Common myeloid progenitor, CD34-positive (primary cell): Measurements from ENCODE around the gene PFN3.

ENCODE experiments used
- CTCF ChIA-PET: fragments of 350-600 bp; sonication (Branson Sonifier 250); formaldehyde crosslinking; loops from one replicate; lab custom pipeline; 2021; ENCODE audit warnings: antibody characterized with exemption; lab: Charles Lee
- POLR2A ChIA-PET: fragments of 350-600 bp; sonication (Branson Sonifier 250); formaldehyde crosslinking; loops from one replicate; lab custom pipeline; 2021; ENCODE audit warnings: antibody characterized with exemption; lab: Charles Lee
- DNase-seq, 3 donors: peaks; one replicate each; pipeline versions ENCODE4 v3.0.0 to v3.0.0-alpha.2; 2013
- H3K27ac ChIP-seq, 2 experiments: 1 replicate in 1 of 2; 2 replicates in 1 of 2; pipeline ENCODE4 v1.7.0; 2013; ENCODE audit warnings: inconsistent platforms in 2 of 2, low read length in 2 of 2, mild to moderate bottlenecking in 2 of 2, low read depth in 1 of 2, moderate library complexity in 1 of 2; ENCODE audit not compliant: severe bottlenecking in 2 of 2, insufficient read depth in 1 of 2, poor library complexity in 1 of 2
- H3K27me3 ChIP-seq, 5 experiments: replicated peaks in 2 of 5; 1 replicate in 3 of 5; 2 replicates in 2 of 5; pipeline versions ENCODE4 v1.6.1 to v1.7.0; 2013; ENCODE audit warnings: low read length in 4 of 5, mild to moderate bottlenecking in 2 of 5, moderate library complexity in 2 of 5, inconsistent platforms in 1 of 5; ENCODE audit not compliant: insufficient read depth in 5 of 5, control insufficient read depth in 4 of 5
- H3K36me3 ChIP-seq, 4 experiments: 1 replicate in 2 of 4; 2 replicates in 2 of 4; pipeline versions ENCODE4 v1.6.1 to v1.7.0; 2013; ENCODE audit warnings: low read length in 3 of 4, control low read depth in 1 of 4, mild to moderate bottlenecking in 1 of 4; ENCODE audit not compliant: control insufficient read depth in 4 of 4, insufficient read depth in 4 of 4
- H3K4me1 ChIP-seq, 4 experiments: 1 replicate in 3 of 4; 2 replicates in 1 of 4; pipeline versions ENCODE4 v1.6.1 to v1.7.1; 2013; ENCODE audit warnings: low read length in 3 of 4, mild to moderate bottlenecking in 3 of 4, control low read depth in 1 of 4, inconsistent platforms in 1 of 4, moderate library complexity in 1 of 4; ENCODE audit not compliant: control insufficient read depth in 4 of 4, insufficient read depth in 4 of 4; ENCODE audit errors: control extremely low read depth in 1 of 4
- H3K4me3 ChIP-seq, 7 experiments: 1 replicate in 4 of 7; 2 replicates in 3 of 7; pipeline versions ENCODE4 v1.5.1 to v1.7.0; 2013; ENCODE audit warnings: mild to moderate bottlenecking in 7 of 7, low read length in 6 of 7, moderate library complexity in 6 of 7, inconsistent platforms in 2 of 7, low read depth in 2 of 7, control low read depth in 1 of 7; ENCODE audit not compliant: insufficient read depth in 4 of 7, control insufficient read depth in 1 of 7; ENCODE audit errors: extremely low read depth in 1 of 7
- H3K9me3 ChIP-seq, 5 experiments: 1 replicate in 4 of 5; 2 replicates in 1 of 5; pipeline versions ENCODE4 v1.6.1 to v1.7.1; 2013; ENCODE audit warnings: low read length in 4 of 5, mild to moderate bottlenecking in 2 of 5, inconsistent platforms in 1 of 5, low read depth in 1 of 5, moderate library complexity in 1 of 5; ENCODE audit not compliant: control insufficient read depth in 4 of 5, insufficient read depth in 2 of 5; ENCODE audit errors: control extremely low read depth in 1 of 5
- WGBS: methylation state at CpG from one replicate; pipeline ENCODE4 v1.1.5; 2013; ENCODE audit not compliant: insufficient coverage; 5-methylcytosine and 5-hydroxymethylcytosine counted together

PFN3 gene

DNA sequence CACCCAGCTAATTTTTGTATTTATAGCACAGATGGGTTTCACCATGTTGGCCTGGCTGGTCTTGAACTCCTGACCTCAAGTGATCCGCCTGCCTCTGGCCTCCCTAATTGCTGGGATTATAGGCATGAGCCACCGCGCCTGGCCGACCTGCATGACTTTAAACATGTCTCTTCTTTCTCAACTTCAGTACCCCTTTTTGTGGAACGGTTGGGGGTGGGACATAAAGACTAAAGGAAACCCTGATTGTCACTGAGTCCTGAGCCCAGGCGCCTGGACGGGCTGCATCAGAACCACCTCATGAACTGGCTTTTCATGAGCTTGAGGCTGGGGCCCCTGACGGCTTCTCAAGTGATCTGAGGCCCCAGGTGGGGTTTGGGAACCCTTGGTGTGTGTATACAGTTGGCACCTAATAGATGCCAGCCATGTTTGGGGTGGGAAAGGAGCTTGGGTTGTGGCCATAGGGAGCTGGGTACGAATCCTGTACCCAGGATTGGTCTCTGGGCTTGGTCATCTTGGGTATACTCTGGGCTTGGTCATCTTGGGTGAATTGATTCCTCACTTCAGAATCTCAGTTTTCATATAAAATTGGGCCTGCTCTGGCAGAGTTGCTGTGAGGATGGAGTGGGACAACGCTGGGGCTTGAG is 28.2 kb upstream of the PFN3 start:
- Histone ChIP-seq H3K4me3 (peak overlapping the region in 5 of 7 experiments; percentile 28 to 89 (median 82)), H3K27ac (peak overlapping the region; percentile 65 to 92), H3K36me3 (peaks cover 0 to 41% (median 22%) of the 10 kb centered on the region in 4 experiments), H3K9me3 (no peaks in the 10 kb centered on the region), H3K27me3 (no peaks in the 10 kb centered on the region), H3K4me1 (peaks cover 14 to 76% (median 70%) of the 10 kb centered on the region in 4 experiments)
- ChIA-PET CTCF (interaction anchor here (1.1 to 23.4 kb wide), 6 partner anchors 9 to 110 kb away, joined by 3 to 387 read pairs (median 14); partner anchors contain the start of genes F12, PFN3 and PRR7), POLR2A (interaction anchor here (0.9 to 3.9 kb wide), 3 partner anchors 11 to 25 kb away, joined by 4 to 19 read pairs (median 8); no protein-coding TSS in a partner anchor)
- 62% methylated on average over 5 of the region's 10 CpGs for WGBS
- no peak for DNase-seq

DNA sequence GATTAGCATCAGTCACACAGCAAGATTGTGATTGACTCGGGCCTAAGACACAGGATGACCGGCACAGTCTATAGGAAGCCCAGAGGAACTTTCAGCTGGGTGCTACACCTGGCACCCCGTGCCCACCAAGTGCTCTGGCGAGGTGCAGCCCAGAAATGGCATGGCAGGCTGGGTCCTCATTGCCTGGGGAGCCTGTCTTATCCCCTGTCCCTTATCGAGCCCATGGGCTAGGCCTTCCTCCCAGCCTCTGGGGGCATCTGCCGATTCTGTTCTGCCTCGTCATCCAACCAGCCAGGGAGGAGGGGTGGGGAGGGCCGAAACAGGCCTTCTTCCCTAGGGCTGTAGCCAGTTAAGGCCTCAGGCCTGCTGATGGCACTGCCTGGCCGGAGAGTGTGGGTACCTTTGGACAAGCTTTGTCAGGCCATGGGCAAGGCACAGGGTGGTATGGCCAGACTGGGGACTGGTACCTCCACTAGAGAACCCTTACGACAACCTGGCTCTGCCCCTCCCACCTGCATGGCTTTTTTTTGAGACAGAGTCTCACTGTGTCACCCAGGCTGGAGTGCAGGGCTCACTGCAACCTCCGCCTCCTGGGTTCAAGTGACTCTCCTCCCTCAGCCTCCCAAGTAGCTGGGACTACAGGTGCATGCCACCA is 27.6 kb upstream of the PFN3 start:
- H3K4me1 ChIP-seq = peaks cover 14 to 75% (median 70%) of the 10 kb centered on the region in 4 experiments
- no peaks in the 10 kb centered on the region for H3K9me3 ChIP-seq
- H3K27ac ChIP-seq = peak overlapping the region; percentile 65 to 92
- peak; percentile 42 to 72 (median 64) for DNase-seq
- H3K27me3 ChIP-seq = no peaks in the 10 kb centered on the region
- 25% methylated on average over 11 of the region's 11 CpGs for WGBS
- H3K36me3 ChIP-seq = peaks cover 0 to 35% (median 16%) of the 10 kb centered on the region in 4 experiments
- CTCF ChIA-PET = interaction anchor here (1.0 to 23.4 kb wide), 7 partner anchors 9 to 108 kb away, joined by 3 to 387 read pairs (median 7); partner anchors contain the start of genes F12, LMAN2, PFN3 and PRR7
- POLR2A ChIA-PET = interaction anchor here (3.9 kb wide), 1 partner anchor 24 kb away, joined by 19 read pairs; no protein-coding TSS in a partner anchor
- H3K4me3 ChIP-seq = peak overlapping the region in 6 of 7 experiments; percentile 61 to 89 (median 80)

DNA sequence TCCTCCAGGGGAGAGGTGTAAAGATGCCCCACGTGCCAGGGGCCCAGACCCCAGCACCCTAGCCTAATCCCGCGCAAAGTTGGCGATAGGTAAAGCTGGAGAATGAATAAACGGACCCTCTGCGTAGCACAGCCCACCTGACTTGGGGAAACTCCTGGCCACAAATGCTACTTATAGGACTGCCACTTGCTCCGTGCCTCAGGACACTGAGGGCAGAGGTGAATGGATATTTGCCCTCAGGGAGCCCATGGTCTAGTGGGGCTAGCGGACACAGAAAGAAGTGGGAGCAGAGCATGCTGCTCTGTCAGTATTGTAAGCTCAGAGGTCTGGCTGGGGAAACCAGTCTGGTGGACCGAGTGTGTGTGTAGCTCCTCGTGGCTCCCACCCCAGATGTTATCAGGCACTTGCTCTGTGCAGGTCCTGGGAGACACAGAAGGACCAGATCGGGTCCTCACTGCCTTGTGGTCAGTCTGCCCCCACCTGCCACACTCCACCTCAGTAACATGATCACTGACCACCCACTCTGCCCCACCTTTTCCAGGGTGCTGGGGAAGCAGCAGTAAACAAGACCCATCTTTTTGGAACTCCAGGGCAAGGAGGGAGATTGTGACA is 26.9 kb upstream of the PFN3 start:
- H3K27ac ChIP-seq = peak overlapping the region; percentile 65 to 92
- H3K4me3 ChIP-seq = peak overlapping the region; percentile 58 to 89 (median 79)
- WGBS = under 1% methylated on average over 9 of the region's 11 CpGs
- peaks cover 14 to 67% (median 63%) of the 10 kb centered on the region in 4 experiments for H3K4me1 ChIP-seq
- H3K36me3 ChIP-seq = peaks cover 0 to 27% (median 8%) of the 10 kb centered on the region in 4 experiments
- ChIA-PET CTCF (interaction anchor here (1.0 to 23.4 kb wide), 6 partner anchors 10 to 75 kb away, joined by 3 to 387 read pairs (median 14); partner anchors contain the start of genes F12, LMAN2, PFN3 and PRR7), POLR2A (interaction anchor here (0.6 to 3.9 kb wide), 3 partner anchors 13 to 24 kb away, joined by 3 to 19 read pairs (median 3); no protein-coding TSS in a partner anchor)
- no peak for DNase-seq
- H3K27me3 ChIP-seq = no peaks in the 10 kb centered on the region
- no peaks in the 10 kb centered on the region for H3K9me3 ChIP-seq

DNA sequence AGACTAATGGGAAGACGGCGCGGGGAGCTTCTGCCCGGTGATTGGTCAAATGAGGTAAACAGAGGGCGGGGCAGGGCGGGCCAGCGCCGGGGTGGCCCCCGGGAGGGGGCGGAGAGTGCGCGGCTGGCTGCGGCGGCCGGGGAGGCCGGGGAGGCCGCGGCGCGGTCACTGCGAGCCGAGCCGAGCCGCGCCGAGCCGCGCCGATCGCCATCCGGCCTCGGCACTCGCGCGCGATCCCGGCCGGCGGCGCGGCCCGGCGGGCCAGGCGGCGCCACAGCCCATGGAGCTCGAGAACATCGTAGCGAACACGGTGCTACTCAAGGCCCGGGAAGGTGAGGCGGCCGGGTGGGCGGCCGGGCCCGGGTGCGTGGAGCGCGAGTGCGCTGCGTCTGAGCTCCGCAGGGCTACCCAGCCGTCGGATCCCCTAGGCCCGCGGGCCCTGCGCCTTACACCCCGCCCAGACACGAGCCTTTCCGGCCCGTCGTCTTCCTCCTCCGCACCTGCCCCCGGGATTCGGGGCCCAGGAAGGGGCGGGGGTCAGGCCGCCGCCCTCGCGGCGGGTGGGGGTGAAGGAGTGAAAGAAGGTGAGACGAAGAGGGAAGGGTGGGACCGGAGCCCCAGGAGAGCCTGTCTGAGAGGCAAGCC is 26.2 kb upstream of the PFN3 start, which contains the start of gene GRK6:
TSS of gene GRK6 (plus strand) at position 111 of the 645 bp plus-strand sequence. CDS start at position 281, 170 bp downstream.
- WGBS = under 1% methylated on average over 62 of the region's 82 CpGs
- Histone ChIP-seq H3K4me3 (peak within 1 kb of the TSS; percentile 61 to 89 (median 79)), H3K9me3 (no peaks in the 10 kb centered on the region), H3K4me1 (peaks cover 13 to 61% (median 57%) of the 10 kb centered on the region in 4 experiments), H3K27me3 (no peaks in the 10 kb centered on the region), H3K36me3 (peaks cover 0 to 21% (median 4%) of the 10 kb centered on the region in 4 experiments), H3K27ac (peak within 1 kb of the TSS; percentile 68 to 92)
- DNase-seq = peak in 2 of 3 donors; percentile 58 to 70
- CTCF ChIA-PET = interaction anchor here (1.0 to 23.4 kb wide), 6 partner anchors 11 to 74 kb away, joined by 3 to 387 read pairs (median 14); partner anchors contain the start of genes F12, LMAN2, PFN3 and PRR7
- POLR2A ChIA-PET = interaction anchor here (0.6 to 3.9 kb wide), 5 partner anchors 9 to 23 kb away, joined by 3 to 19 read pairs (median 3); no protein-coding TSS in a partner anchor

DNA sequence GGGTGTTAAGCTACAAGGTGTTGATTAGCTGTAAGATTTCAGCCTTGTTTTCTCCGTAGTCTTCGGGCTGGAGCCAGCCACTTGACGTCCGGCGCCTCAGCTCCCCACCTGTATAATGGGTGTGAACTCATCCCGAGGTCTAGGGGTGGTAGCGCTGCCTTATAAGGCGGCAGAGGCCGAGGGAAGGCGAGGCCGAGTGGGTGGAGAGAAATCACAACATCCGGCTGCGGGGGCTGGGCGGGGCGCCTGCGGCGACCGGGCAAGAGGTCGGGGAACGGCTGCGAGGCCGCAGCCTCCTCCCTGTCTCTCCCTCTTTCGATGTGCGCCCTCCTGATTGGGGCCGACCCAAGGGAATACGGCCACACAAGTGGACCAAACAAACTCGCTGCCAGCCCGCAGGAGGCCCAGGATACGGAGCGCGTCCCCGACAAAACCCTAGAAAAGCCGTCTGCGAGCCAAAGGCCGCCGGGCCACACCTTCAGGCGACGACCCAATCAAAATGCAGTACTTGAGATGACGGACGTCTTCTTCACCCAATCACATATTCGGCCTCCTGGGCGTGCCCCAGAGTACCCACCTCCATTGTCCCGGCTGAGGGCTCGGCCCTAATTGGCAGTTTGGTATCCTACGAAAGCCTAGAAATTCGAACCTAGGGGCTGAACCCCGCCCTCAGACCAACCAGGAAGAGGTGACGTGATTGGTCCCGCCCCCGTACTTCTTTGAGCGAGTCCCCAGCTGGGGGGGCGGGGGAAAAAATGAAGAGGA is 25.5 kb upstream of the PFN3 start:
- Histone ChIP-seq H3K4me1 (peaks cover 13 to 54% (median 50%) of the 10 kb centered on the region in 4 experiments), H3K36me3 (peaks cover 0 to 14% (median 4%) of the 10 kb centered on the region in 4 experiments), H3K4me3 (peak overlapping the region; percentile 59 to 79 (median 71)), H3K9me3 (no peaks in the 10 kb centered on the region), H3K27me3 (no peaks in the 10 kb centered on the region), H3K27ac (peak overlapping the region; percentile 68 to 87)
- WGBS = 0% methylated on average over 26 of the region's 52 CpGs
- POLR2A ChIA-PET = interaction anchor here (0.6 to 3.9 kb wide), 6 partner anchors 8 to 23 kb away, joined by 3 to 19 read pairs (median 3); no protein-coding TSS in a partner anchor
- CTCF ChIA-PET = interaction anchor here (0.7 to 23.4 kb wide), 5 partner anchors 18 to 120 kb away, joined by 3 to 387 read pairs (median 22); partner anchors contain the start of genes F12, LMAN2, PFN3 and PRR7
- DNase-seq = peak; percentile 100
